GM12892 (cell line): ENCODE results near the gene MAP4K3.

Experiments used
- POLR2A ChIP-seq: IDR thresholded peaks from 2 replicates; pipeline ENCODE4 v1.6.1; 2011; ENCODE audit warnings: low read depth, low read length, control low read depth
- POLR2AphosphoS5 ChIP-seq: IDR thresholded peaks from 2 replicates; pipeline ENCODE4 v1.6.1; 2011; ENCODE audit warnings: low read depth, low read length, control low read depth
- TAF1 ChIP-seq: IDR thresholded peaks from 2 replicates; pipeline ENCODE4 v1.6.1; 2011; ENCODE audit warnings: low read depth, mild to moderate bottlenecking, control low read depth, low read length, borderline replicate concordance

- no peak for TF ChIP-seq TAF1
- no peak for TF ChIP-seq POLR2A
- TF ChIP-seq POLR2AphosphoS5 = no peak
These were observed 234.3 kb downstream of the MAP4K3 start for GRCh38 chr2:39202639-39203369.
